Loucy (cell line): Measurements from ENCODE around the gene RALB.

Experiments
- EZH2phosphoT487 ChIP-seq: fragments of 200-600 bp; IDR thresholded peaks from 2 replicates; pipeline ENCODE4 v1.6.1; 2018; ENCODE audit warnings: antibody characterized with exemption, mild to moderate bottlenecking, moderate library complexity, borderline replicate concordance
- TF ChIP-seq, protein P1 (sequence below): fragments of 200-600 bp; sonication (generic); conservative IDR thresholded peaks from 2 replicates; pipeline ENCODE4 v1.5.1; 2014; ENCODE audit warnings: mild to moderate bottlenecking, antibody characterized with exemption, low read length

DNA sequence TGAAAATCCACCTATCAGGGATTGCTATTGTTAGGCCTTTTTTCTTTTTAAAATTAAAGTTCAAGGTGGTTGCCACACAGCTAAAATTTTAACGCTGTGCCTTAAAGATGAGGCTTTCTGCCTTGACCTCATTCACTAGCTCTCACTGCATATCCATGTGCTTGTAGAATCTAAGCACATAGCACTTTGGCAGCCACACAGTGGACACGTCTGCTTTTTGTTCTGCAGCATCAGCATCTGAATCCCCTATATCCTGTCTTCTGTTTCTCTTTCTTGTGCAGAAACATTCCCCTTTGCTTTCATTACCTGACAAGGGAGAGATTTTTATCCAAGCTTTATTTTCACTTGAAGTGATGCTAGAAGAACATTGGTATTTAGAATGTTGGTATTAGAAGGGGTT, 38.1 kb downstream of the RALB start:
- TF ChIP-seq, protein P1, sequence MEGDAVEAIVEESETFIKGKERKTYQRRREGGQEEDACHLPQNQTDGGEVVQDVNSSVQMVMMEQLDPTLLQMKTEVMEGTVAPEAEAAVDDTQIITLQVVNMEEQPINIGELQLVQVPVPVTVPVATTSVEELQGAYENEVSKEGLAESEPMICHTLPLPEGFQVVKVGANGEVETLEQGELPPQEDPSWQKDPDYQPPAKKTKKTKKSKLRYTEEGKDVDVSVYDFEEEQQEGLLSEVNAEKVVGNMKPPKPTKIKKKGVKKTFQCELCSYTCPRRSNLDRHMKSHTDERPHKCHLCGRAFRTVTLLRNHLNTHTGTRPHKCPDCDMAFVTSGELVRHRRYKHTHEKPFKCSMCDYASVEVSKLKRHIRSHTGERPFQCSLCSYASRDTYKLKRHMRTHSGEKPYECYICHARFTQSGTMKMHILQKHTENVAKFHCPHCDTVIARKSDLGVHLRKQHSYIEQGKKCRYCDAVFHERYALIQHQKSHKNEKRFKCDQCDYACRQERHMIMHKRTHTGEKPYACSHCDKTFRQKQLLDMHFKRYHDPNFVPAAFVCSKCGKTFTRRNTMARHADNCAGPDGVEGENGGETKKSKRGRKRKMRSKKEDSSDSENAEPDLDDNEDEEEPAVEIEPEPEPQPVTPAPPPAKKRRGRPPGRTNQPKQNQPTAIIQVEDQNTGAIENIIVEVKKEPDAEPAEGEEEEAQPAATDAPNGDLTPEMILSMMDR: no peak
- TF ChIP-seq EZH2phosphoT487: no peak
